A549 (cell line): ENCODE data around the gene MMS19. TPM values are rescaled to one million over a fixed set of nuclear protein-coding genes. Genes with fewer than 3 reads are reported as not detected.

Experiments used
- ATAC-seq, 2 experiments: fragments of 200-7000 bp in 1 of 2; fragments of >200 bp in 1 of 2; cut with Nextera tagmentation in 1 of 2; cut with Tn5 transposase in 1 of 2; 3 replicates each; pipeline versions ENCODE4 v1.8.0 to v1.9.1; 2018 to 2020; ENCODE audit warnings: mild to moderate bottlenecking in 1 of 2, moderate library complexity in 1 of 2
- CTCF ChIA-PET: fragments of 300-600 bp; sonication (Branson Sonifier 250); formaldehyde crosslinking; extraction: SDS; loops from one replicate; lab custom pipeline; 2021; ENCODE audit warnings: antibody characterized with exemption, inconsistent platforms; lab: Yijun Ruan, JAX
- POLR2A ChIA-PET: fragments of 350-600 bp; formaldehyde crosslinking; extraction: SDS; loops from one replicate; lab custom pipeline; 2021; ENCODE audit warnings: antibody characterized with exemption, inconsistent platforms; lab: Yijun Ruan, JAX
- DNase-seq, 2 experiments: peaks; one replicate each; pipeline versions ENCODE4 v3.0.0 to v3.0.0-alpha.2; 2011 to 2016; ENCODE audit warnings: low read depth in 1 of 2, low spot score in 1 of 2
- FAIRE-seq: peaks from 2 replicates; lab custom pipeline; 2011; peaks lifted over from hg19 to GRCh38; lab: Jason Lieb, UNC
- H3K27ac ChIP-seq, 2 experiments: fragments of >200 bp; sonication (Bioruptor Twin); formaldehyde crosslinking; 3 replicates each; pipeline ENCODE4 v1.5.1; 2016 to 2017
- H3K4me1 ChIP-seq: fragments of >200 bp; sonication (Bioruptor Twin); formaldehyde crosslinking; 3 replicates; pipeline ENCODE4 v1.6.1; 2016
- H3K4me2 ChIP-seq: fragments of >200 bp; sonication (Bioruptor Twin); formaldehyde crosslinking; 3 replicates; pipeline ENCODE4 v1.6.1; 2016
- H3K4me3 ChIP-seq: fragments of >200 bp; sonication (Bioruptor Twin); formaldehyde crosslinking; 3 replicates; pipeline ENCODE4 v1.5.1; 2016
- H3K9me3 ChIP-seq: fragments of >200 bp; sonication (Bioruptor Twin); formaldehyde crosslinking; 3 replicates; pipeline ENCODE4 v1.6.1; 2016
- ATOH8 ChIP-seq: fragments of 250-450 bp; sonication (Bioruptor Pico); IDR thresholded peaks from 2 replicates; pipeline ENCODE4 v1.5.0; 2020; ENCODE audit warnings: low read depth, mild to moderate bottlenecking, moderate library complexity
- EHMT2 ChIP-seq: fragments of 200-600 bp; sonication (generic); IDR thresholded peaks from 2 replicates; pipeline ENCODE4 v1.6.1; 2016; ENCODE audit warnings: antibody characterized with exemption, low read depth, mild to moderate bottlenecking, moderate library complexity
- EP300 ChIP-seq, 2 experiments: fragments of >200 bp; sonication (Bioruptor Twin); formaldehyde crosslinking; IDR thresholded peaks; 2 replicates in 1 of 2; 3 replicates in 1 of 2; pipeline ENCODE4 v1.6.1; 2016 to 2017
- ESRRA ChIP-seq: fragments of 150-350 bp; IDR thresholded peaks from 2 replicates; pipeline ENCODE4 v1.6.1; 2014; ENCODE audit warnings: mild to moderate bottlenecking, low read length, borderline replicate concordance
- FOSL2 ChIP-seq, 2 experiments: fragments of 450-650 bp in 1 of 2; fragments of >200 bp in 1 of 2; sonication (Bioruptor Twin) in 1 of 2; formaldehyde crosslinking; IDR thresholded peaks; 2 replicates each; pipeline versions ENCODE4 v1.5.0 to v1.6.1; 2016 to 2020; ENCODE audit warnings: mild to moderate bottlenecking in 1 of 2, moderate library complexity in 1 of 2
- GATA3 ChIP-seq: IDR thresholded peaks from 2 replicates; pipeline ENCODE4 v1.6.1; 2012; ENCODE audit warnings: borderline replicate concordance
- HDAC2 ChIP-seq: fragments of 200-600 bp; sonication (generic); IDR thresholded peaks from 2 replicates; pipeline ENCODE4 v1.6.1; 2016
- HOXB5 ChIP-seq: fragments of 250-450 bp; sonication (Bioruptor Pico); IDR thresholded peaks from 2 replicates; pipeline ENCODE4 v1.5.0; 2020; ENCODE audit warnings: mild to moderate bottlenecking, moderate library complexity
- JUN ChIP-seq, 2 experiments: fragments of >200 bp; sonication (Bioruptor Twin); formaldehyde crosslinking; IDR thresholded peaks; 2 replicates in 1 of 2; 3 replicates in 1 of 2; pipeline ENCODE4 v1.6.1; 2016 to 2017
- JUNB ChIP-seq: fragments of >200 bp; sonication (Bioruptor Twin); formaldehyde crosslinking; IDR thresholded peaks from 2 replicates; pipeline ENCODE4 v1.6.1; 2016
- MAFK ChIP-seq: fragments of 450-650 bp; IDR thresholded peaks from 2 replicates; pipeline ENCODE4 v1.6.1; 2014; ENCODE audit not compliant: partially characterized antibody
- MAX ChIP-seq: IDR thresholded peaks from 2 replicates; pipeline ENCODE4 v1.6.1; 2012
- NPAS2 ChIP-seq: fragments of 250-450 bp; sonication (Bioruptor Pico); IDR thresholded peaks from 2 replicates; pipeline ENCODE4 v1.8.0; 2022; ENCODE audit warnings: mild to moderate bottlenecking, moderate library complexity, borderline replicate concordance
- RARB ChIP-seq: fragments of 250-450 bp; sonication (Bioruptor Pico); IDR thresholded peaks from 2 replicates; pipeline ENCODE4 v1.8.0; 2021; ENCODE audit warnings: mild to moderate bottlenecking, moderate library complexity
- REST ChIP-seq: fragments of 200-600 bp; sonication (generic); IDR thresholded peaks from 2 replicates; pipeline ENCODE4 v1.6.1; 2016; ENCODE audit warnings: antibody characterized with exemption, mild to moderate bottlenecking, moderate library complexity
- RNF2 ChIP-seq: fragments of 200-600 bp; sonication (generic); IDR thresholded peaks from 2 replicates; pipeline ENCODE4 v1.6.1; 2016; ENCODE audit warnings: low read depth, mild to moderate bottlenecking, antibody characterized with exemption, moderate library complexity, borderline replicate concordance
- TFCP2L1 ChIP-seq: fragments of 250-450 bp; sonication (Bioruptor Pico); IDR thresholded peaks from 2 replicates; pipeline ENCODE4 v1.5.0; 2021; ENCODE audit warnings: mild to moderate bottlenecking
- USF2 ChIP-seq: fragments of 450-650 bp; IDR thresholded peaks from 2 replicates; pipeline ENCODE4 v1.6.1; 2014; ENCODE audit warnings: antibody characterized with exemption
- WGBS: methylation state at CpG from one replicate; pipeline ENCODE4 v1.1.6; 2017; ENCODE audit errors: missing lambda C conversion rate; 5-methylcytosine and 5-hydroxymethylcytosine counted together
- polyA plus RNA-seq, 4 experiments: library from polyadenylated mRNA; depleted of rRNA in 3 of 4; stranded (reverse); fragments of >200 nt; fragmentation: RNase III in 1 of 4; extraction: RNeasy Plus Mini Kit Qiagen cat#74134 plus additional on column Dnase treatment in 1 of 4; gene quantifications; 2 replicates in 3 of 4; 3 replicates in 1 of 4; pipeline ENCODE4 v1.2.3, GENCODE V29; 2011 to 2017

The MMS19 gene
- polyA plus RNA-seq, 2 of the 4 experiments (the other 2 are of a cell fraction), result 60.6 to 65.6 TPM

GRCh38 chr10:97547271-97547600 lies 49.0 kb upstream of the MMS19 start:
- POLR2A ChIA-PET, result no interaction called here
- 0 out of 6 replicates have a peak overlapping the region, but pooled peaks of 1 of the 2 experiments have one; percentile 2 for H3K27ac ChIP-seq
- 97% methylated on average over 4 of the region's 4 CpGs for WGBS
- no peak overlapping the region for H3K4me3 ChIP-seq
- TF ChIP-seq TFCP2L1 (CRISPR knock-in tag), result no peak
- TF ChIP-seq HDAC2, result no peak
- no peak for TF ChIP-seq RNF2
- no peak for TF ChIP-seq EP300 (IDR thresholded peaks at IDR 0.05)
- no peak for TF ChIP-seq HOXB5
- no peak for TF ChIP-seq NPAS2
- no peak for TF ChIP-seq FOSL2 (IDR thresholded peaks at IDR 0.05)
- TF ChIP-seq FOSL2 (CRISPR knock-in tag; IDR thresholded peaks at IDR 0.05), result no peak
- TF ChIP-seq EHMT2, result no peak
- TF ChIP-seq, all 56 proteins: peak for 0
- CTCF ChIA-PET, result interaction anchor here (1.3 to 10.8 kb wide), 4 partner anchors 9 to 85 kb away, joined by 3 to 218 read pairs (median 114); no protein-coding TSS in a partner anchor
- peaks cover 17% of the 10 kb centered on the region for H3K4me1 ChIP-seq
- FAIRE-seq (no peak), DNase-seq (no peak), ATAC-seq (no peak)
- no peak overlapping the region for H3K4me2 ChIP-seq
- H3K9me3 ChIP-seq, result no peaks in the 10 kb centered on the region

- ChIA-PET POLR2A (interaction anchor here (0.9 kb wide), 1 partner anchor 49 kb away, joined by 3 read pairs; no protein-coding TSS in a partner anchor), CTCF (interaction anchor here (0.8 to 10.8 kb wide), 7 partner anchors 9 to 94 kb away, joined by 3 to 218 read pairs (median 5); no protein-coding TSS in a partner anchor)
- Histone ChIP-seq H3K4me1 (peaks cover 23% of the 10 kb centered on the region), H3K4me3 (no peak overlapping the region), H3K4me2 (no peak overlapping the region)
- WGBS, result 91% methylated on average over 18 of the region's 18 CpGs
- no peak for DNase-seq
- TF ChIP-seq ESRRA, result no peak
- TF ChIP-seq, all 56 proteins: peak for 0
- FAIRE-seq (no peak), ATAC-seq (no peak)
- Histone ChIP-seq H3K9me3 (no peaks in the 10 kb centered on the region), H3K27ac (0 out of 6 replicates have a peak overlapping the region, but pooled peaks of 1 of the 2 experiments have one; percentile 2)
Measured at GRCh38 chr10:97546456-97547270, 48.4 kb upstream of the MMS19 start.

- peak; percentile 69 to 86 for ATAC-seq
- Histone ChIP-seq H3K9me3 (no peaks in the 10 kb centered on the region), H3K27ac (peak overlapping the region; percentile 86 to 92), H3K4me1 (peaks cover 58% of the 10 kb centered on the region)
- 12% methylated on average over 10 of the region's 10 CpGs for WGBS
- TF ChIP-seq USF2 (no peak), JUNB (peak; percentile 63), JUN (IDR thresholded peaks at IDR 0.05) (0 out of 5 replicates have a peak, but pooled peaks of 1 of the 2 experiments have one; percentile 20), GATA3 (peak; percentile 54; the same call in 1 of the 2 replicates), HOXB5 (0 out of 2 replicates have a peak, but pooled peaks have one; percentile 21), RARB (no peak), ATOH8 (peak; percentile 65; the same call in 1 of the 2 replicates), FOSL2 (IDR thresholded peaks at IDR 0.05) (peak; percentile 89), FOSL2 (CRISPR knock-in tag; IDR thresholded peaks at IDR 0.05) (peak; percentile 98), MAFK (peak; percentile 42), MAX (peak; percentile 90), REST (no peak)
- TF ChIP-seq, all 56 proteins: peak for 8
- FAIRE-seq, result peak; percentile 99
- ChIA-PET POLR2A (interaction anchor here (1.1 kb wide), 1 partner anchor 46 kb away, joined by 3 read pairs; no protein-coding TSS in a partner anchor), CTCF (interaction anchor here (0.6 to 11.6 kb wide), 5 partner anchors 7 to 188 kb away, joined by 3 to 213 read pairs (median 3); partner anchors contain the start of gene ANKRD2)
- Histone ChIP-seq H3K4me2 (peak overlapping the region; percentile 68), H3K4me3 (no peak overlapping the region)
- DNase-seq, result peak; percentile 76 to 95
Measured at GRCh38 chr10:97543025-97543546, 44.9 kb upstream of the MMS19 start.
